Gastrocnemius medialis (tissue), 4 donors: ENCODE measurements around the gene IRF6. TPM values are rescaled to one million over a fixed set of nuclear protein-coding genes. Genes with fewer than 3 reads are reported as not detected.

Source experiments
- ATAC-seq, 2 donors: fragments of 150-250 bp; one replicate each; pipeline ENCODE4 v1.9.1; 2016
- DNase-seq, 2 donors: peaks; one replicate each; pipeline ENCODE4 v3.0.0-alpha.2; 2019
- H3K27ac ChIP-seq, 4 donors: fragments of 200-600 bp; sonication (generic); 1 replicate in 1 of 4; 2 replicates in 3 of 4; pipeline ENCODE4 v1.5.1; 2016 to 2018; ENCODE audit warnings: mild to moderate bottlenecking in 2 of 4, moderate library complexity in 1 of 4
- H3K27me3 ChIP-seq, 3 donors: fragments of 200-600 bp; sonication (generic) in 2 of 3; 1 replicate in 1 of 3; 2 replicates in 2 of 3; pipeline versions ENCODE4 v1.5.1 to v1.6.0; 2016 to 2019; ENCODE audit warnings: mild to moderate bottlenecking in 1 of 3, moderate library complexity in 1 of 3
- H3K36me3 ChIP-seq, 2 donors: fragments of 200-600 bp; sonication (generic) in 1 of 2; one replicate each; pipeline ENCODE4 v1.5.1; 2017 to 2018
- H3K4me1 ChIP-seq, 2 donors: fragments of 200-600 bp; sonication (generic) in 1 of 2; one replicate each; pipeline ENCODE4 v1.5.1; 2016 to 2017; ENCODE audit warnings: mild to moderate bottlenecking in 2 of 2
- H3K4me3 ChIP-seq, 4 donors: fragments of 200-600 bp; sonication (generic) in 3 of 4; 1 replicate in 1 of 4; 2 replicates in 3 of 4; pipeline ENCODE4 v1.5.1; 2016 to 2019; ENCODE audit warnings: mild to moderate bottlenecking in 2 of 4
- H3K9me3 ChIP-seq, 3 donors: fragments of 200-600 bp; sonication (generic) in 2 of 3; 1 replicate in 1 of 3; 2 replicates in 2 of 3; pipeline ENCODE4 v1.5.1; 2016 to 2019
- POLR2A ChIP-seq, 2 donors: fragments of 450-650 bp; IDR thresholded peaks; one replicate each; pipeline ENCODE4 v1.6.1; 2017; ENCODE audit warnings: antibody characterized with exemption in 2 of 2, mild to moderate bottlenecking in 2 of 2, moderate library complexity in 2 of 2
- in situ Hi-C, 4 donors: fragments of 200-750 bp; cut with MboI; loops; one replicate each; pipeline versions ENCODE4 v1.15.0 to v1.8.0; 2017; ENCODE audit warnings: low sequenced_read_pairs in 4 of 4
- intact Hi-C: fragments of 100-400 bp; cut with DNase I; formaldehyde crosslinking; loops from one replicate; pipeline ENCODE4 v1.15.1; 2023; ENCODE audit warnings: low total_unique reads
- total RNA-seq, 4 donors: library from RNA; depleted of rRNA; stranded (reverse); fragments of >200 nt; gene quantifications; one replicate each; pipeline versions ENCODE4 v1.1.0 to v1.2.3, GENCODE V29; 2016
- TF ChIP-seq, protein P1 (sequence below), 5 experiments: fragments of 450-650 bp in 3 of 5; fragments of 200-600 bp in 2 of 5; sonication (generic) in 2 of 5; IDR thresholded peaks in 4 of 5; conservative IDR thresholded peaks in 1 of 5; 1 replicate in 4 of 5; 2 replicates in 1 of 5; pipeline ENCODE4 v1.5.1; 2016 to 2019; ENCODE audit warnings: antibody characterized with exemption in 5 of 5, mild to moderate bottlenecking in 3 of 5, moderate library complexity in 3 of 5

Gene IRF6
- total RNA-seq, 4 donors from 2014 or later: 0.31 to 1.7 (median 0.49) TPM

GRCh38 chr1:209749205-209749604, 56.7 kb downstream of the IRF6 start:
- Histone ChIP-seq H3K4me3 (no peak overlapping the region), H3K36me3 (no peaks in the 10 kb centered on the region), H3K9me3 (no peaks in the 10 kb centered on the region), H3K27ac (no peak overlapping the region), H3K4me1 (no peaks in the 10 kb centered on the region), H3K27me3 (no peaks in the 10 kb centered on the region)
- DNase-seq (no peak), ATAC-seq (no peak)
- in situ Hi-C loops (loop anchor here in 1 of 4 donors (5.0 kb wide), 1 partner anchor 177 kb away; no protein-coding TSS in a partner anchor), intact Hi-C loops (loop anchor here (2.0 to 5.0 kb wide), 2 partner anchors 42 to 172 kb away; no protein-coding TSS in a partner anchor)
- no peak for TF ChIP-seq POLR2A (IDR thresholded peaks at IDR 0.05)
- TF ChIP-seq, protein P1, sequence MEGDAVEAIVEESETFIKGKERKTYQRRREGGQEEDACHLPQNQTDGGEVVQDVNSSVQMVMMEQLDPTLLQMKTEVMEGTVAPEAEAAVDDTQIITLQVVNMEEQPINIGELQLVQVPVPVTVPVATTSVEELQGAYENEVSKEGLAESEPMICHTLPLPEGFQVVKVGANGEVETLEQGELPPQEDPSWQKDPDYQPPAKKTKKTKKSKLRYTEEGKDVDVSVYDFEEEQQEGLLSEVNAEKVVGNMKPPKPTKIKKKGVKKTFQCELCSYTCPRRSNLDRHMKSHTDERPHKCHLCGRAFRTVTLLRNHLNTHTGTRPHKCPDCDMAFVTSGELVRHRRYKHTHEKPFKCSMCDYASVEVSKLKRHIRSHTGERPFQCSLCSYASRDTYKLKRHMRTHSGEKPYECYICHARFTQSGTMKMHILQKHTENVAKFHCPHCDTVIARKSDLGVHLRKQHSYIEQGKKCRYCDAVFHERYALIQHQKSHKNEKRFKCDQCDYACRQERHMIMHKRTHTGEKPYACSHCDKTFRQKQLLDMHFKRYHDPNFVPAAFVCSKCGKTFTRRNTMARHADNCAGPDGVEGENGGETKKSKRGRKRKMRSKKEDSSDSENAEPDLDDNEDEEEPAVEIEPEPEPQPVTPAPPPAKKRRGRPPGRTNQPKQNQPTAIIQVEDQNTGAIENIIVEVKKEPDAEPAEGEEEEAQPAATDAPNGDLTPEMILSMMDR (IDR thresholded peaks at IDR 0.05 in 4 of 5, conservative IDR thresholded peaks at IDR 0.05 in 1 of 5): no peak

- TF ChIP-seq, protein P1 (IDR thresholded peaks at IDR 0.05 in 4 of 5, conservative IDR thresholded peaks at IDR 0.05 in 1 of 5): no peak
- TF ChIP-seq POLR2A (IDR thresholded peaks at IDR 0.05): no peak
- H3K4me1 ChIP-seq: no peaks in the 10 kb centered on the region
- ATAC-seq: no peak
- no peaks in the 10 kb centered on the region for H3K27me3 ChIP-seq
- DNase-seq: no peak
- in situ Hi-C loops: loop anchor here in 1 of 4 donors (5.0 kb wide), 1 partner anchor 176 kb away; no protein-coding TSS in a partner anchor
- intact Hi-C loops: loop anchor here (2.0 to 5.0 kb wide), 2 partner anchors 41 to 172 kb away; no protein-coding TSS in a partner anchor
- no peak overlapping the region for H3K27ac ChIP-seq
- H3K9me3 ChIP-seq: no peaks in the 10 kb centered on the region
- H3K4me3 ChIP-seq: no peak overlapping the region
- H3K36me3 ChIP-seq: no peaks in the 10 kb centered on the region
Measured at GRCh38 chr1:209748620-209749019, 57.3 kb downstream of the IRF6 start.

GRCh38 chr1:209747580-209748262, 58.2 kb downstream of the IRF6 start:
- Histone ChIP-seq H3K36me3 (no peaks in the 10 kb centered on the region), H3K4me3 (peak overlapping the region in 3 of 4 donors; percentile 20 to 39 (median 32)), H3K9me3 (no peaks in the 10 kb centered on the region), H3K4me1 (no peaks in the 10 kb centered on the region), H3K27me3 (no peaks in the 10 kb centered on the region), H3K27ac (peak overlapping the region; percentile 31 to 65 (median 48))
- intact Hi-C loops: loop anchor here (1.0 to 5.0 kb wide), 3 partner anchors 40 to 171 kb away; no protein-coding TSS in a partner anchor
- ATAC-seq: peak; percentile 91 to 98
- in situ Hi-C loops: loop anchor here in 1 of 4 donors (5.0 kb wide), 1 partner anchor 175 kb away; no protein-coding TSS in a partner anchor
- peak; percentile 81 to 96 for DNase-seq
- TF ChIP-seq, protein P1 (IDR thresholded peaks at IDR 0.05 in 4 of 5, conservative IDR thresholded peaks at IDR 0.05 in 1 of 5): peak; percentile 81 to 95 (median 81)
- TF ChIP-seq POLR2A (IDR thresholded peaks at IDR 0.05): no peak

DNA sequence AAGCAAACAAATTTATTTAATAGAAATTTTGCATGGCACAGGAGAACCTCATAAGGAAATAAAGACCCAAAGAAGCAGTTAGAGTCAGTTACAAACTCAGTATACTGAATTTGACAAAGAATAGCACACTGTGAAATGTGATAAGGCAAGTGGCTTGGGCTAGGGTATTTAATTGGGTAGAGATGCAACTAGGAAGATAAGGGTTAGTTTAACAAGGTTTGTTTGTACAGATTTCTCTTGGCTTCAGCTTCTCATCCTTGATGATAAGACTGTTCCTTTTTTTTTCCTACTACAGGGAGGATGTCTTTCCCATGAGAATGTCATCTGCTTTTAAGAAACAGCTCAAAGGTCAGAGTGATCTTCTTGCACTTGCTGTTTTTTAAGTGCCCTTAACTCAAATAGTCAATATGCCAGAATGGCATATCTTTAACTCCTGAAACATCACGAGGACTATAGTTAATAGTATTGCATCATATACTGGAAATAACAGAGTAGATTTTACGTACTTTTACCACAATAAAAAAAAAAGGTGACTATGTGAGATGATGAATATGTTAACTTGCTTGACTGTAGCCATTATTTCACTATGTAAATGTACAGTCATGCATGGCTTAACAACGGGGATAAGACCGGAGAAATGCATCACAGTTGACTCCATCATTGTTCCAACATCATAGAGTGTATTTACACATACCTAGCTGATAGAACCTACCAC, 59.3 kb downstream of the IRF6 start:
- H3K4me3 ChIP-seq: no peak overlapping the region
- no peaks in the 10 kb centered on the region for H3K27me3 ChIP-seq
- intact Hi-C loops (loop anchor here (1.0 to 5.0 kb wide), 2 partner anchors 39 to 53 kb away; no protein-coding TSS in a partner anchor), in situ Hi-C loops (loop anchor here in 1 of 4 donors (5.0 kb wide), 1 partner anchor 174 kb away; no protein-coding TSS in a partner anchor)
- TF ChIP-seq POLR2A (IDR thresholded peaks at IDR 0.05): no peak
- TF ChIP-seq, protein P1 (IDR thresholded peaks at IDR 0.05 in 4 of 5, conservative IDR thresholded peaks at IDR 0.05 in 1 of 5): no peak
- no peak overlapping the region for H3K27ac ChIP-seq
- ATAC-seq: no peak
- no peaks in the 10 kb centered on the region for H3K36me3 ChIP-seq
- H3K9me3 ChIP-seq: no peaks in the 10 kb centered on the region
- no peaks in the 10 kb centered on the region for H3K4me1 ChIP-seq
- no peak for DNase-seq
